HCT116 (cell line): ENCODE data around the gene APBB2. TPM values are rescaled to one million over a fixed set of nuclear protein-coding genes. Genes with fewer than 3 reads are reported as not detected.

ENCODE experiments used
- ATAC-seq: fragments of 200-7000 bp; cut with Tn5 transposase; 2 replicates; pipeline ENCODE4 v1.9.1; 2020; ENCODE audit warnings: mild to moderate bottlenecking, moderate library complexity
- BruUV-seq: library from RNA; stranded (reverse); fragments of 400-500 nt; replicated peaks from 2 replicates; lab custom pipeline; 2021; lab: Mats Ljungman, UMichigan
- CTCF ChIA-PET: fragments of 300-600 bp; sonication (Branson Sonifier 250); formaldehyde crosslinking; loops from one replicate; lab custom pipeline; 2021; ENCODE audit warnings: antibody characterized with exemption; lab: Charles Lee
- POLR2A ChIA-PET: fragments of 300-600, 350-600 bp; sonication (Branson Sonifier 250); formaldehyde crosslinking; loops from one replicate; lab custom pipeline; 2021; ENCODE audit warnings: antibody characterized with exemption; lab: Charles Lee
- RAD21 ChIA-PET, 2 experiments: fragments of 300-600 bp; sonication (Branson Sonifier 250); formaldehyde crosslinking; loops; one replicate each; lab custom pipeline; 2023; ENCODE audit warnings: low total read pairs in 2 of 2; ENCODE audit not compliant: uncharacterized antibody in 2 of 2, unreplicated experiment in 2 of 2, low non-redundant PET in 1 of 2; lab: Charles Lee
- DNase-seq: peaks from one replicate; pipeline ENCODE4 v3.0.0-alpha.2; 2010; ENCODE audit warnings: low read depth, low spot score
- H2AFZ ChIP-seq: fragments of 200-600 bp; shearing (Covaris generic), sonication (generic); 2 replicates; pipeline ENCODE4 v1.6.1; 2017; ENCODE audit warnings: low read depth, mixed run types, mixed read lengths, antibody characterized with exemption, low read length; ENCODE audit not compliant: poor library complexity, severe bottlenecking
- H3K27ac ChIP-seq: 2 replicates; pipeline ENCODE4 v1.5.1; 2012; ENCODE audit warnings: low read depth, low read length
- H3K27me3 ChIP-seq: fragments of 200-600 bp; sonication (generic); 2 replicates; pipeline ENCODE4 v1.6.1; 2016; ENCODE audit warnings: mixed run types, low read length, mixed read lengths; ENCODE audit not compliant: insufficient read depth
- H3K36me3 ChIP-seq, 2 experiments: fragments of 200-500 bp in 1 of 2; fragments of 200-600 bp in 1 of 2; sonication (Bioruptor generic) in 1 of 2; sonication (generic) in 1 of 2; 2 replicates each; pipeline versions ENCODE4 v1.5.1 to v1.6.1; 2014 to 2016; ENCODE audit warnings: low read length in 2 of 2, inconsistent platforms in 1 of 2, mixed read lengths in 1 of 2, mixed run types in 1 of 2; ENCODE audit not compliant: insufficient read depth in 2 of 2, control insufficient read depth in 1 of 2
- H3K4me1 ChIP-seq, 2 experiments: fragments of 200-600 bp in 1 of 2; sonication (generic) in 1 of 2; 2 replicates each; pipeline versions ENCODE4 v1.5.1 to v1.6.1; 2012 to 2017; ENCODE audit warnings: low read length in 2 of 2, inconsistent platforms in 1 of 2, mild to moderate bottlenecking in 1 of 2, mixed read lengths in 1 of 2, mixed run types in 1 of 2, moderate library complexity in 1 of 2; ENCODE audit not compliant: insufficient read depth in 2 of 2, control insufficient read depth in 1 of 2
- H3K4me2 ChIP-seq: fragments of 200-600 bp; sonication (generic); 2 replicates; pipeline ENCODE4 v1.6.1; 2017; ENCODE audit warnings: mixed run types, low read length, mixed read lengths
- H3K4me3 ChIP-seq, 2 experiments: fragments of 200-600 bp in 1 of 2; sonication (generic) in 1 of 2; replicated peaks in 1 of 2; 2 replicates each; pipeline ENCODE4 v1.5.1; 2011 to 2016; ENCODE audit warnings: low read length in 2 of 2, control low read depth in 1 of 2, low read depth in 1 of 2, mild to moderate bottlenecking in 1 of 2, mixed read lengths in 1 of 2, mixed run types in 1 of 2
- H3K79me2 ChIP-seq: fragments of 200-600 bp; sonication (generic); 2 replicates; pipeline ENCODE4 v1.6.1; 2017; ENCODE audit warnings: mild to moderate bottlenecking, mixed run types, low read length, moderate library complexity, mixed read lengths; ENCODE audit not compliant: insufficient read depth
- H3K9ac ChIP-seq: fragments of 200-600 bp; sonication (generic); 2 replicates; pipeline ENCODE4 v1.6.1; 2016; ENCODE audit warnings: low read length, mixed read lengths
- H3K9me2 ChIP-seq: fragments of 200-600 bp; sonication (generic), shearing (Covaris generic); 2 replicates; pipeline ENCODE4 v1.6.1; 2017; ENCODE audit warnings: mixed run types, mild to moderate bottlenecking, moderate library complexity; ENCODE audit not compliant: insufficient read depth
- H3K9me3 ChIP-seq, 2 experiments: fragments of 200-500 bp in 1 of 2; fragments of 200-600 bp in 1 of 2; sonication (Bioruptor generic) in 1 of 2; sonication (generic) in 1 of 2; 2 replicates each; pipeline ENCODE4 v1.6.1; 2014 to 2017; ENCODE audit warnings: low read length in 2 of 2, mixed read lengths in 2 of 2, inconsistent platforms in 1 of 2, low read depth in 1 of 2, mild to moderate bottlenecking in 1 of 2, mixed run types in 1 of 2, moderate library complexity in 1 of 2; ENCODE audit not compliant: control insufficient read depth in 1 of 2, insufficient read depth in 1 of 2
- H4K20me1 ChIP-seq: fragments of 200-600 bp; sonication (generic), shearing (Covaris generic); 2 replicates; pipeline ENCODE4 v1.6.1; 2017; ENCODE audit warnings: mixed run types, mild to moderate bottlenecking, moderate library complexity; ENCODE audit not compliant: insufficient read depth
- ATF3 ChIP-seq: IDR thresholded peaks from 2 replicates; pipeline ENCODE4 v1.6.1; 2012
- CEBPB ChIP-seq: IDR thresholded peaks from 2 replicates; pipeline ENCODE4 v1.6.1; 2012; ENCODE audit warnings: low read depth
- EGR1 ChIP-seq: IDR thresholded peaks from 2 replicates; pipeline ENCODE4 v1.6.1; 2012; ENCODE audit warnings: low read depth
- ELF1 ChIP-seq: IDR thresholded peaks from 2 replicates; pipeline ENCODE4 v1.6.1; 2012; ENCODE audit warnings: low read depth, borderline replicate concordance
- EZH2 ChIP-seq: fragments of 200-600 bp; sonication (generic); IDR thresholded peaks from 2 replicates; pipeline ENCODE4 v1.6.1; 2017; ENCODE audit warnings: antibody characterized with exemption, mixed run types
- EZH2phosphoT487 ChIP-seq: fragments of 200-600 bp; IDR thresholded peaks from 2 replicates; pipeline ENCODE4 v1.6.1; 2018; ENCODE audit warnings: antibody characterized with exemption, borderline replicate concordance
- FOSL1 ChIP-seq: IDR thresholded peaks from 2 replicates; pipeline ENCODE4 v1.6.1; 2012; ENCODE audit warnings: low read depth
- JUND ChIP-seq: IDR thresholded peaks from 2 replicates; pipeline ENCODE4 v1.6.1; 2012
- POLR2A ChIP-seq: IDR thresholded peaks from 2 replicates; pipeline ENCODE4 v1.7.0; 2011; ENCODE audit warnings: borderline replicate concordance; ENCODE audit not compliant: insufficient read depth, insufficient read length; ENCODE audit errors: extremely low read depth
- REST ChIP-seq: IDR thresholded peaks from 2 replicates; pipeline ENCODE4 v1.6.1; 2012; ENCODE audit warnings: low read depth
- SIN3A ChIP-seq: IDR thresholded peaks from 2 replicates; pipeline ENCODE4 v1.6.1; 2012; ENCODE audit warnings: low read depth
- SRF ChIP-seq: IDR thresholded peaks from 2 replicates; pipeline ENCODE4 v1.6.1; 2012; ENCODE audit warnings: low read depth
- TCF7L2 ChIP-seq: IDR thresholded peaks from 2 replicates; pipeline ENCODE4 v1.7.0; 2011; ENCODE audit warnings: borderline replicate concordance, inconsistent platforms; ENCODE audit not compliant: insufficient read depth, insufficient read length; ENCODE audit errors: extremely low read depth
- ZNF274 ChIP-seq: fragments of 200-500 bp; sonication (Bioruptor generic); IDR thresholded peaks from 2 replicates; pipeline ENCODE4 v1.6.1; 2014; ENCODE audit warnings: mild to moderate bottlenecking, low read depth, low read length, inconsistent platforms
- intact Hi-C: fragments of 100-400 bp; cut with micrococcal nuclease; formaldehyde crosslinking; loops from 2 replicates; pipeline ENCODE4 v1.10.0; 2022
- total RNA-seq: library from RNA; stranded (reverse); gene quantifications from one replicate; pipeline ENCODE4 v1.2.1, GENCODE V29; 2021; ENCODE audit not compliant: unreplicated experiment

Gene APBB2
- total RNA-seq, 1 experiment from 2014 or later, result 72.5 TPM

GRCh38 chr4:40990236-40990898 is 224.0 kb downstream of the APBB2 start (continued):
- TF ChIP-seq REST (no peak), JUND (peak; percentile 90), ATF3 (peak; percentile 83), CEBPB (peak; percentile 83), POLR2A (no peak)

- H2AFZ ChIP-seq, result no peak overlapping the region
- no peaks in the 10 kb centered on the region for H3K36me3 ChIP-seq
- POLR2A ChIA-PET, result no interaction called here
- H3K9ac ChIP-seq, result no peak overlapping the region
- H3K79me2 ChIP-seq, result peaks cover 42% of the 10 kb centered on the region
- no peaks in the 10 kb centered on the region for H3K9me3 ChIP-seq
- H3K4me3 ChIP-seq, result no peak overlapping the region
- RAD21 ChIA-PET, result no interaction called here
- intact Hi-C loops, result no loop called here
- CTCF ChIA-PET, result no interaction called here
- no peak overlapping the region for H3K4me2 ChIP-seq
- H4K20me1 ChIP-seq, result no peaks in the 10 kb centered on the region
- H3K4me1 ChIP-seq, result peaks cover 18 to 29% of the 10 kb centered on the region in 2 experiments
- BruUV-seq, result no TSS peak
- H3K27ac ChIP-seq, result no peak overlapping the region
- no peaks in the 10 kb centered on the region for H3K9me2 ChIP-seq
- H3K27me3 ChIP-seq, result no peaks in the 10 kb centered on the region
- DNase-seq (no peak), ATAC-seq (no peak)
- no peak for TF ChIP-seq CEBPB
- no peak for TF ChIP-seq FOSL1
- TF ChIP-seq EGR1, result no peak
- TF ChIP-seq SIN3A, result no peak
- no peak for TF ChIP-seq EZH2
- no peak for TF ChIP-seq ELF1
- no peak for TF ChIP-seq SRF
- no peak for TF ChIP-seq TCF7L2
- no peak for TF ChIP-seq EZH2phosphoT487
- no peak for TF ChIP-seq ZNF274
- no peak for TF ChIP-seq ATF3
These were observed 227.2 kb downstream of the APBB2 start for GRCh38 chr4:40987151-40987550.
